NCI-H524 (cell line): Measurements from ENCODE around the gene MACROD2.

Experiments
- DNase-seq, 2 experiments: peaks; one replicate each; lab custom pipeline; 2025; lab: John Stamatoyannopoulos, UW

The MACROD2 gene

GRCh38 chr20:15445056-15445840 lies 1449.9 kb downstream of the MACROD2 start:
- DNase-seq, result no peak

- no peak for DNase-seq
Measured at GRCh38 chr20:15446373-15446772, 1451.1 kb downstream of the MACROD2 start.

GRCh38 chr20:15447549-15447948 lies 1452.2 kb downstream of the MACROD2 start:
- no peak for DNase-seq

- DNase-seq, result no peak
Measured at GRCh38 chr20:15449061-15449460, 1453.7 kb downstream of the MACROD2 start.

DNA sequence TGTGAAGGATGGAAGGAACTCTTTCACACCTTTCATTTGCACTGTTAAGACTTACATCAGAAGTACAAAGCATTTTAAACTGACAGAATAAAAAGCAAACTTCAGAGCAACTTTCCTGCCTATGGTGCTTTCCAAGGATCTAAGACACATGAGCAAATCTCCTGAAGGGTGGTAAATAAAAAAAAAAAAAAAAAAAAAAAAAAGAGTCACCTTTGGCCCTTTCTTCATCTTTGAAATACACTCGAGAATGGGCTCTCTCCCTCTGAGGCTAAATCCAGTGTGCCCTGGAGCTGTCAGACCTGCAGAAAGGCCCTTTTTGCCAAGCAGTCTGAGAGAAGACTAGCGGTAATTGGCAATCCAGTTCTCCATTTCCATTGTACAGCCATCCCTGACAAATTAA lies 1455.9 kb downstream of the MACROD2 start:
- no peak for DNase-seq

GRCh38 chr20:15455279-15455678 lies 1460.0 kb downstream of the MACROD2 start:
- DNase-seq, result no peak

DNA sequence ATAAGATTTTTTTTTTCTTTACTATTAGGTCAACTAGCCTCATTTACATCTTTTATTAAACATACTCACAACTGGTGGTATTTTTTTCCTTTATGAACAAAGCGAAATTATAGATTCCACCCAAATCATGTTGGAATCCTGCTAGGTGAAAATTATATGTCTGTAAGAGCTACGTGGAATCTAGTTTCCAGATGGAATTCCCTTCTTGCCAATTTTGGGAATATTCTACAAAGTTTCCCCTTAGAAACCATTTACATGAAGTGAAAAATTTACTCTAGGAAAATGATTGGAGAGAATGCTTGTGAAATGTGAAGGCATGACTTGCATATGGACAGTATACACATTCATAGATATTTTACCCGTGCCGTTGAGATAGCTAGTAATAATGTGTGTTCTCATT lies 1466.6 kb downstream of the MACROD2 start:
- no peak for DNase-seq

GRCh38 chr20:15475483-15475882 lies 1480.2 kb downstream of the MACROD2 start:
- DNase-seq, result peak in 1 of 2 experiments; percentile 34

- DNase-seq, result no peak
Measured at GRCh38 chr20:15476186-15476585, 1480.9 kb downstream of the MACROD2 start.

DNA sequence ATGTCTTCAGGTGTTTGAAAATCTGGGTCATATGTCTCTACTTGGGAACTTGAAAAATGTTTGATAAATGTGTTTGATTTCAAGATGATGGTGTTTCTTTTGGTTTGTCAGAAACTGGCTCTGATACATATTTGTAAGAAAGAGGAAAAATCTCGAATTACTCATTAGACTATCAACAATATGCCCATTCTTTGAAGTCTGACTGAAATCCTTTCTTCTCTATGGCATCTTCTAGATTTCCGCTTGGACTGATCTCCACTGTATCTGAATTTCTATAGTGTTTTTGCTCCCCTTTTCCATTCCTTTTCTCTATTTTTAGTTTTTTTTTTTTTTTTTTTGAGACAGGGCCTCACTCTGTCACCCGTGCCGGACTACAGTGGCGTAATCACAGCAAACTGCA lies 1481.5 kb downstream of the MACROD2 start:
- no peak for DNase-seq

DNA sequence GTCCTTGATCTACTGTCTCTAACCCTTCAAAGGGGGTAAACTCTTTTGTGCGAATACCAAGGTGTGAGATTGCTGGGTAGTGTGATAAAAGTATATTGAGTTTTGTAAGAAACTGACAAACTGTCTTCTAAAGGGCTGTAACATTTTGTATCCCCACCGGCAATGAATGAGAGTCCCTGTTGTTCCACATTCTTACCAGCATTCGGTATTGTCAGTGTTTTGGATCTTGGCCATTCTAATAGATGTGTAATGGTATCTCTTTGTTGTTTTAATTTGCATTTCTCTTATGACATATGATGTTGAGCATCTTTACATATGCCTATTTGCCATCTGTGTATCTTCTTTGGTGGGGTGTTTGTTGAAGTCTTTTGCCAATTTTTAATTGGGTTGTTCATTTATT lies 1487.2 kb downstream of the MACROD2 start:
- DNase-seq, result no peak

DNA sequence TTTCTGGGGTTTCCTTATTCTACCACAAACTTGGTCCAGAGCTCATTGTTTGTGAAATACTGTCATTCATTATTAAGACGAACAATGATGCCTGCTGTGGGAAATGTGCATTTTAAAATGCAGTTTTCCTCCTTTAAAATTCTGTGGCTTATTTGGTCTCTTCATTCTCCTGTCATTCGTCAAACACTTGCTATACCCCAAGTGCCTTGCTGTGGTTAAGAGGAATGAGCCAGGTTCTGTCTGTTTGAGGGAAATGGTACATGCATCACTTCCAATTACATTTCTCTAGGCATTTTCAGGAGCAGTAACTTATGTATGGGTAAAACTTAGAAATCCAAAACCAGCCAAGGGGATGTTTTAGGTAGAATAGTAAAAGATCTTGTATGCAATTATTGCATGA lies 1490.2 kb downstream of the MACROD2 start:
- DNase-seq, result no peak

DNA sequence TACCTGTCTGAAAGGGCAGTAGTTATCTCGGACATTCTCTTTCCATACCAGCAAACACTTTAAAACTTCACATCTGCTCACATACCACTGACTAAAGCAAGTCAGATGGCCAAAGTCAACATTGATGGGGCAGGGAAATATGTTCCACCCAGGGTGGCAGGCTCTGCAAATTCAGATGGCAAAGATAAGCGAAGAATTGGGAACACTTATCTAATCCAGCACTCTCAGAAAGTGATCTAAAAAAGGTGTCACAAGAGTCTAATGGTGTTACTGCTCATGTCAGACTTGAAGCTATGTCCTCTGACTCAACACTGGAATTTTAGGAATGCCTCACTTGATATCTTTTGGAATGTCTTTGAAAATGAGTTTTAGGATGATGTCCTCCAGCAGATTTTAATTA lies 1491.7 kb downstream of the MACROD2 start:
- DNase-seq, result no peak

GRCh38 chr20:15487682-15488081 lies 1492.4 kb downstream of the MACROD2 start:
- no peak for DNase-seq

DNA sequence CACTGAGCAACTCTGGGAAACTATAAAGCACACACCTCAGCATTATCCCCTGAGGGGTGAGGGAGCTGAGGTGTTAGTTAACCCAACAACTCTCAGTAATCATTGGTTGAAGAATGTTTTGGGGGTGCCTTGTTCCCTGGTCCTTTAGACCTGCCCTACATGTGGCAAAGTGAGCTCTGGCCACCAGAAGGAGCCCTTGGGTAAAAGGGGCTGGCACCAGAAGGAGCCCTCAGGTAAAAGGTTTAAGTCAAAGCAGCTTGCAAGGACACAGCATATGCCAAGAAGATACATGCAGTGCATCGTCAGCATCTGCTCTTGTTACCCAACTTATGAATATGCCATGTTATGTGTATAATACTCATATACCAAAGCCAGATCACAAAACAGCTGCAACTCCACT lies 1496.3 kb downstream of the MACROD2 start:
- DNase-seq, result peak; percentile 87 to 98

DNA sequence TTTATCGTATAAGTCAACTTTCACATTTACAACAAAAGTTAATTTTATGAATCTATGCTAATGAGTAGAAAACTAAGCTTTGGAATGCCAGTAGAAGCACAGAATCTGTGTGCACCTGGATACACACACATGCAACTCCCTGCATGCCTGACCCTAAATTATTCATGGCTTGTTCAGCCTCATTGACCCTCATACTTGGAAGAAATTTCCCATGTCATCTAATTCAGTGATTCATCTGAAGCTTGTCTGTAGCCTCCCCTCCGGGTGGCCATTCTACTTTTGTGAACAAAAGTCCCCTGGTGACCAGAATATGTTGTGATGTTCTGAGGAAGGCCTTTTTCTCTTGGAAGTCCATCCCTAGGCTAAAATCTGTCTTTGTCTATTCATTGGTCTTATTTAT lies 1499.5 kb downstream of the MACROD2 start:
- DNase-seq, result no peak

GRCh38 chr20:15496501-15497039 lies 1501.3 kb downstream of the MACROD2 start:
- DNase-seq, result no peak

GRCh38 chr20:15498926-15499325 lies 1503.6 kb downstream of the MACROD2 start:
- no peak for DNase-seq

DNA sequence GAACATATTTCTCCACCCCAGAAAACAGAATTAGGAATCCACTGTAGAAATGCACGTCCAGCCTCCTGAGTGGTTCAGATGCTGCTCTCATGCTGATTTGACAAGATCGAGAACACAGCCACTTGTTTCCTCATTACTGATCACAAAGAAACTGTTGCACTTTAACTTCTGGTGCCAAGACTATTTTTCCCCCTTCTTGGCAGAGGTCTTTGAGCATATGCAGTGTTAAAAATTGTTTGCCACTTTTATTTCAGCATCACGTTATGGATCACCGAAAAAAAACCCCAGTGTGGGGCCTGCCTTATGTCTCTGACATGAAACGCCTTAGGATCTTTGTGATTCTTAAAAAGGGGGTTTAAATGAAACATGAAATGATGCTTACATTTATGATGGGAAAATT lies 1511.0 kb downstream of the MACROD2 start:
- no peak for DNase-seq

DNA sequence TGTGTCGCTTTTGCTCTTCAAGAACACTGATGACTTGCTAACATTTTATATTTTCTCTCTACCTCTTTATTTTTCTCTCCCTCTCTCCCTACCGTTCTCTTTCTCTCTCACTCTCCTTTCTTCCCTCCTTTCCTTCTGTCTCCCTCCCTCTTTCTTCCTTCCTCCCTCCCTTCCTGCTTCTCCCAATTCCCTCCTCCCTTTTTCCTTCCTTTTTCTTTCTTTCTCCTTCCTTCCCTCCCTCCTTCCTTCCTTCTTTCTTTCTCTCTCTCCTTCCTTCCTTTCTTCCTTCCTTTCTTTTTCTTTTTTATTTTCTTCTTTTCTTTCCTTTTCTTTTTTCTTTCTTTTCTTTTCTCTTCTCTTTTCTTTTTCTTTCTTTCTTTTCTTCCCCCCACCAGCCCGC lies 1511.8 kb downstream of the MACROD2 start:
- no peak for DNase-seq

DNA sequence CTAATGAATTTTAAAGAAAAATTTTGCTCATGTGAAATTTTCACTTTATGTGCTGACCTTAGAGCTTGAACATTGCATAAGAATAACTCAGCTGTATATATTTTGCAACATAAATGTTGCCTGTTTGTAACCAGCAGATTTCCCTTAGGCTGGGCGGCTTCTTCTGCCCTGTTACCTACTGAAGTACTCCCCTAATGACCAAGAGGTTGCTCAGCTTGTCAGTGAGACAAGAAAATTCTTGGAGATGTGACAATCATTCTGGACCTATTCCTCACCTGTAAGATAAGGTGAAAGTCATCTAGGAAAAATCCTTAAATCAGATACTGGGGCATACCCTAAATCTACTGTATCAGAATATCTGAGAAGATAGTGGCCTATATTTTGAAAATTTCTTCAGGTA lies 1516.2 kb downstream of the MACROD2 start:
- DNase-seq, result no peak

GRCh38 chr20:15512916-15513315 lies 1517.6 kb downstream of the MACROD2 start:
- DNase-seq, result no peak

- peak; percentile 36 to 87 for DNase-seq
Measured at GRCh38 chr20:15515691-15516090, 1520.4 kb downstream of the MACROD2 start.

- DNase-seq, result no peak
Measured at GRCh38 chr20:15520930-15521524, 1525.7 kb downstream of the MACROD2 start.
